Stomach (tissue), 9 donors: Measurements from ENCODE around the gene SIRT7. TPM values are rescaled to one million over a fixed set of nuclear protein-coding genes. Genes with fewer than 3 reads are reported as not detected.
"Not testable (repeated sequence)": the region's sequence is repeated elsewhere in the genome, so short reads cannot be mapped to it uniquely, and the experiment has no call there.

Source experiments
- DNase-seq, 2 donors: peaks; one replicate each; pipeline versions ENCODE4 v3.0.0 to v3.0.0-alpha.2; 2013 to 2019
- H3K27ac ChIP-seq, 5 donors: fragments of 200-600 bp in 4 of 5; sonication (generic) in 4 of 5; one replicate each; pipeline ENCODE4 v1.5.1; 2013 to 2019; ENCODE audit warnings: mild to moderate bottlenecking in 1 of 5, moderate library complexity in 1 of 5
- H3K27me3 ChIP-seq, 3 donors: fragments of 200-600 bp; sonication (generic); one replicate each; pipeline ENCODE4 v1.5.1; 2017 to 2019; ENCODE audit warnings: mixed run types in 1 of 3
- H3K36me3 ChIP-seq, 4 donors: fragments of 200-600 bp; sonication (generic); 1 replicate in 3 of 4; 2 replicates in 1 of 4; pipeline ENCODE4 v1.5.1; 2016 to 2019
- H3K4me1 ChIP-seq, 4 donors: fragments of 200-600 bp; sonication (generic); one replicate each; pipeline ENCODE4 v1.5.1; 2016 to 2019
- H3K4me3 ChIP-seq, 4 donors: fragments of 200-600 bp; sonication (generic) in 3 of 4; one replicate each; pipeline ENCODE4 v1.5.1; 2016 to 2019; ENCODE audit warnings: mild to moderate bottlenecking in 1 of 4
- H3K9me3 ChIP-seq, 4 donors: fragments of 200-600 bp; sonication (generic); one replicate each; pipeline ENCODE4 v1.5.1; 2016 to 2019
- EP300 ChIP-seq: sonication (generic); formaldehyde crosslinking; IDR thresholded peaks from one replicate; pipeline ENCODE4 v1.6.1; 2017; ENCODE audit warnings: antibody characterized with exemption
- POLR2A ChIP-seq, 4 donors: fragments of 450-650 bp; IDR thresholded peaks; one replicate each; pipeline ENCODE4 v1.6.1; 2016; ENCODE audit warnings: antibody characterized with exemption in 4 of 4, control low read depth in 2 of 4, mild to moderate bottlenecking in 1 of 4, moderate library complexity in 1 of 4
- POLR2AphosphoS5 ChIP-seq, 3 donors: sonication (generic); formaldehyde crosslinking; IDR thresholded peaks; one replicate each; pipeline ENCODE4 v1.6.1; 2016; ENCODE audit warnings: antibody characterized with exemption in 3 of 3
- WGBS, 5 donors: extraction: QIAGEN DNeasy Blood & Tissue Kit in 3 of 5; methylation state at CpG; one replicate each; pipeline versions ENCODE4 v1.1.5 to v1.1.7; 2013 to 2018; 5-methylcytosine and 5-hydroxymethylcytosine counted together
- intact Hi-C: fragments of 100-400 bp; cut with DNase I; formaldehyde crosslinking; loops from one replicate; pipeline ENCODE4 v1.15.1; 2023; ENCODE audit warnings: low total_unique reads
- polyA plus RNA-seq, 3 donors: library from polyadenylated mRNA; stranded (reverse); fragments of 200-250 nt; gene quantifications; one replicate each; pipeline ENCODE4 v1.2.3, GENCODE V29; 2013
- total RNA-seq, 5 donors: library from RNA; depleted of rRNA; stranded (reverse); fragments of >200 nt; gene quantifications; one replicate each; pipeline versions ENCODE4 v1.1.0 to v1.2.3, GENCODE V29; 2014 to 2016
- TF ChIP-seq, protein P1 (sequence below), 7 experiments: fragments of 450-650 bp in 4 of 7; fragments of 200-600 bp in 3 of 7; sonication (generic) in 3 of 7; IDR thresholded peaks; one replicate each; pipeline ENCODE4 v1.5.1; 2016 to 2019; ENCODE audit warnings: antibody characterized with exemption in 7 of 7, control low read depth in 2 of 7, mild to moderate bottlenecking in 1 of 7
- donor health status: healthy with polysubstance abuse.
- donor health status: Bipolar disorder and iron deficiency.
- donor health status: healthy.

Gene SIRT7
- total and polyA plus RNA-seq, 8 donors = 18.2 to 128 (median 45.5) TPM

DNA sequence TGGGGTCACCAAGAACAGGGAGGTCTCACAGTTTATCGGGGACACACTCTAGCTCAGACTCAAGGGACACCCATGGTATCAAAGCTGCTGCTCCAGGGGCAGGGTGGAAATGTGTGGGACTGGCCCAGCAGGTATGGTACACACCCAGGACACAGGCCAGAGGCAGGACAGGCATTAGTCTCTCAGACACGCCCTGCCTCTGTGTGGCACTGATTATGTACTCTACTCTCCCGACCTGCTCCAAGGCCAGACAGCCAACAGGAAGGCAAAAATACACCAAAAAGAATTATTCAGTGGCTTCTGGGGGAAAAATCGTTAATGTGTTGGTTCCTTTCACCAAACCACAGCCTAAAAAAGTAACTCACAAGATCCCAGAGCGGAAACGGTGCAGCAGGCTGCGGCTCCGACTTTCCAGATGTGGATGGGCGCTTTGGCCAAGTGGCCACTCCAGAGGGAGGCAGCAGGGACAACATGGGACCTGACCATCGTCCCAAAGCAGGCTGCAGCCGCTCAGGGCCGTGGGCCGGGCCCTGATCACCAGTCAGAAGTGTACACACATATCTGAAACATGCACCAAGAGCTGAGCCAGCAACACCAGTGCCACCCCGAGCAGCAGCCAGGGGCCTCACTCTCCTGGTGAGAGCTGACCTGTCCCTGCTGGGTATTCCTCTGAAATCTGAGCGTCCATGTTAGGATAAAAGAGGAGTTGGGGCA is 1.0 kb upstream of the SIRT7 start:
- Histone ChIP-seq H3K9me3 (no peaks in the 10 kb centered on the region), H3K27ac (peak overlapping the region; percentile 83 to 98 (median 88)), H3K36me3 (peaks cover 40 to 61% (median 51%) of the 10 kb centered on the region in 4 donors), H3K4me3 (peak overlapping the region in 1 of 4 donors; percentile 82), H3K4me1 (peaks cover 50 to 86% (median 77%) of the 10 kb centered on the region in 4 donors), H3K27me3 (no peaks in the 10 kb centered on the region)
- WGBS, 5 donors = 33 to 52% (median 49%) methylated on average over 9 to 15 of the region's 15 CpGs
- intact Hi-C loops = no loop called here
- DNase-seq = peak; percentile 79 to 84
- TF ChIP-seq POLR2AphosphoS5 (IDR thresholded peaks at IDR 0.05) (peak in 2 of 3 donors; percentile 37 to 40), POLR2A (IDR thresholded peaks at IDR 0.05) (no peak)

DNA sequence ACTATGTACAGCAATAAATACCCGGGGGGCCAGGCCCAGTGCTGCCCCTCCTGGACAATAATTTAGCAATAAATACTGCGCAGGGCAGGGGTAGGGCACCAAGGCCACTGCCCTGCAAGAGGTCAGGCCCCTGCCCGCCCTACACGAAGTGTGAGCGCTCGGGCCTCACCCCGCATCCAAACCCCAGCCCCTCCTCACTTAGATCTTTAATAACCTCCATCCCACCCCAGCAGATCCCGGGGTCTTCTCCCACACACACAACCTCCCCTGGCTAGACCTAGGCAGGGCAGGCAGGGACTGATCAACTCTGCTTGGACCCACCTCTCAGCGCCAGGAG is 325 bp upstream of the SIRT7 start:
- DNase-seq, H3K27me3 ChIP-seq, intact Hi-C loops, H3K9me3 ChIP-seq: not testable (repeated sequence)
- H3K4me3 ChIP-seq = peak overlapping the region; percentile 79 to 90 (median 84)
- peak overlapping the region; percentile 83 to 98 (median 88) for H3K27ac ChIP-seq
- peaks cover 43 to 82% (median 70%) of the 10 kb centered on the region in 4 donors for H3K4me1 ChIP-seq
- WGBS, 5 donors = 17 to 39% (median 26%) methylated on average over 9 of the region's 9 CpGs
- H3K36me3 ChIP-seq = peaks cover 47 to 68% (median 58%) of the 10 kb centered on the region in 4 donors

DNA sequence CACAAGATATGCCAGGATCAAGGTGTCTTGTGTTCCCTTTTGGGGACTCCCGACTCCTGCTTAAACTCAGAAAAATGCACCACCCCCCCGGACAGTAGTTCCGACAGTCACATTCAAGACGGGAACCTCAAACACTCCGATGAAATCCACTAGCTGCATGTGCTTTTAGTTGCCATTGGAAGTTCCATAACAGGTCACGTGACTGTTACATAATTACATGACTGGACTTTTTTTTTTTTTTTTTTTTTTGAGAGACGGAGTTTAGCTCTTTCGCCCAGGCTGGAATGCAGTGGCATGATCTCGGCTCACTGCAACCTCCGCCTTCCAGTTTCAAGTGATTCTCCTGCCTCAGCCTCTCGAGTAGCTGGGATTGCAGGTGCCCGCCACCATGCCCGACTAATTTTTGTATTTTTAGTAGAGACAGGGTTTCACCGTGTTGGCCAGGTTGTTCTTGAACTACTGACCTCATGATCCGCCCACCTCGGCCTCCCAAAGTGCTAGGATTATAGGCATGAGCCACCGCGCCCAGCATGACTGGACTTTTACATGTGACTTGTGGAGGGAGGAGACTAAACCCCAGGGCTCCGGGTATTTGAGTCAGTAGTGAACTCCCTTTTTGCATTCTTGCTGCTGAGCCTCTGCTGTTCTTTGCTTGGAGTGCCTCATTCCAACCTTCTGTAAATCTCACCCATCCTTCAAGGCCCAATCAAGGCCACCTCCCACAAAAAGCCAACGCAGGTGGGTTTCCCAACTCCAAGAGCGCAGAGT is 1.6 kb downstream of the SIRT7 start:
- peak overlapping the region in 4 of 5 donors; percentile 12 to 98 (median 86) for H3K27ac ChIP-seq
- H3K36me3 ChIP-seq = peaks cover 51 to 70% (median 61%) of the 10 kb centered on the region in 4 donors
- intact Hi-C loops = no loop called here
- H3K4me3 ChIP-seq = peak overlapping the region; percentile 79 to 90 (median 84)
- H3K27me3 ChIP-seq = no peaks in the 10 kb centered on the region
- TF ChIP-seq POLR2AphosphoS5 (IDR thresholded peaks at IDR 0.05) = peak in 2 of 3 donors; percentile 9 to 51
- TF ChIP-seq, protein P1, sequence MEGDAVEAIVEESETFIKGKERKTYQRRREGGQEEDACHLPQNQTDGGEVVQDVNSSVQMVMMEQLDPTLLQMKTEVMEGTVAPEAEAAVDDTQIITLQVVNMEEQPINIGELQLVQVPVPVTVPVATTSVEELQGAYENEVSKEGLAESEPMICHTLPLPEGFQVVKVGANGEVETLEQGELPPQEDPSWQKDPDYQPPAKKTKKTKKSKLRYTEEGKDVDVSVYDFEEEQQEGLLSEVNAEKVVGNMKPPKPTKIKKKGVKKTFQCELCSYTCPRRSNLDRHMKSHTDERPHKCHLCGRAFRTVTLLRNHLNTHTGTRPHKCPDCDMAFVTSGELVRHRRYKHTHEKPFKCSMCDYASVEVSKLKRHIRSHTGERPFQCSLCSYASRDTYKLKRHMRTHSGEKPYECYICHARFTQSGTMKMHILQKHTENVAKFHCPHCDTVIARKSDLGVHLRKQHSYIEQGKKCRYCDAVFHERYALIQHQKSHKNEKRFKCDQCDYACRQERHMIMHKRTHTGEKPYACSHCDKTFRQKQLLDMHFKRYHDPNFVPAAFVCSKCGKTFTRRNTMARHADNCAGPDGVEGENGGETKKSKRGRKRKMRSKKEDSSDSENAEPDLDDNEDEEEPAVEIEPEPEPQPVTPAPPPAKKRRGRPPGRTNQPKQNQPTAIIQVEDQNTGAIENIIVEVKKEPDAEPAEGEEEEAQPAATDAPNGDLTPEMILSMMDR (IDR thresholded peaks at IDR 0.05) = no peak
- H3K9me3 ChIP-seq = no peaks in the 10 kb centered on the region
- peak; percentile 61 to 65 for DNase-seq
- 62 to 75% (median 71%) methylated on average over 21 of the region's 21 CpGs for WGBS, 5 donors
- H3K4me1 ChIP-seq = peaks cover 32 to 76% (median 64%) of the 10 kb centered on the region in 4 donors

DNA sequence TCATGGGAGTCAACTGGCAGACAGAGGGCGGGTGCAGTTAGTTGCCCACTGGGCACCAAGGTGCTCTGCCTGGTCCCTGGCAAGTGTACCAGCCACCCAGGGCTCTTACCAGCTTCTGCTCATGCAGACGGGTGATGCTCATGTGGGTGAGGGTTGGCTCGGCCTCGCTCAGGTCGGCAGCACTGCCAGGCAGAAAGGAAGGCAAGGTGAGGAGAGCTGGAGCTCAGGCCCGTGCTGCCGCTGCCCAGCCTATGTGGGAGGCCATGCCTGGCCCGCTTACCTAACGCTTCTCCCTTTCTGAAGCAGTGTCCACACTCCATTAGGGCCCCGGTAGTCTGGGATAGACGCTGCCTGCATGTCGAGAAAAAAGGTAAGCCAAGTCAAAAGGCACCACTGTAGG is 2.6 kb downstream of the SIRT7 start:
- Histone ChIP-seq H3K27me3 (no peaks in the 10 kb centered on the region), H3K4me1 (peaks cover 36 to 71% (median 60%) of the 10 kb centered on the region in 4 donors), H3K9me3 (no peaks in the 10 kb centered on the region), H3K4me3 (no peak overlapping the region), H3K36me3 (peaks cover 47 to 60% (median 51%) of the 10 kb centered on the region in 4 donors), H3K27ac (no peak overlapping the region)
- intact Hi-C loops = no loop called here
- 83 to 93% (median 86%) methylated on average over 12 of the region's 12 CpGs for whole genome bisulfite sequencing, 5 donors
- DNase-seq = no peak
- TF ChIP-seq, protein P1 (IDR thresholded peaks at IDR 0.05) = no peak
- no peak for TF ChIP-seq POLR2A (IDR thresholded peaks at IDR 0.05)

DNA sequence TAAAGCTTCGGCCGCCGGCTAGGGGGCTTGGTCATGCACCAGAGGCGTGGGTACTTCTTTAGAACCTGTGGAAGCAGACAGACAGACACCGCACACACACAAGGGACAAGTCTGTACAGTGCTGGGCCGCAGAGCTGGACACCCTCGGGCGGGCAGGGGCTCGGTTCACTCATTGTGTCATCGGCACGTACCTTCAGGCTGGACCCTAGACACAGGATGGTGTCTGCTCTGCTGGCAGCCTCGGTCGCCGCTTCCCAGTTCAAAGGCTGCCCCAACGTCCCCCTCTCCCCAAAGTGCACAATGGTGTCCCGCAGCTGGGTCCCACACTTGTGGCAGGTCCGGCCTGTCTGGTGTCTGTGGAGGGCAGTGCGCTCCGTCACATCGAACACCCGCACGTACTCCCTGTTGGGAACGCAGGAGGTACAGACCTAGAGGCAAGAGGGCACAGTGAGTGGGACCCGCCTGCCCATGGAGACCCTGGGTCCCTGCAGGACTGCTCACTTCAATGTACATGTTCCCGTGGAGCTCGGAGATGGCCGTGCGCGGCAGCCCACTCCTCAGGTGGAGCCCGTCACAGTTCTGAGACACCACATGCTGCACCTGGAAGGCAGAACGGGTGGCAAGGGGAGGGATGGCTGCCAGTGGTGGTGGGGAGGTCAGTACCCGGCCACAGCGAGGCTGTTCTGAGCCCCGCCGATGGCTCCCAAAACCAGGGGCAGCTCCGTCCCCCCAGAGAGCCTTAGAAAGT is 3.7 kb downstream of the SIRT7 start:
- Histone ChIP-seq H3K4me1 (peaks cover 35 to 71% (median 59%) of the 10 kb centered on the region in 4 donors), H3K27me3 (no peaks in the 10 kb centered on the region), H3K36me3 (peaks cover 37 to 51% (median 44%) of the 10 kb centered on the region in 4 donors), H3K9me3 (no peaks in the 10 kb centered on the region), H3K4me3 (no peak overlapping the region), H3K27ac (peak overlapping the region in 1 of 5 donors; percentile 78)
- no peak for TF ChIP-seq POLR2A (IDR thresholded peaks at IDR 0.05)
- TF ChIP-seq POLR2AphosphoS5 (IDR thresholded peaks at IDR 0.05) = no peak
- no peak for TF ChIP-seq EP300
- TF ChIP-seq, protein P1 (IDR thresholded peaks at IDR 0.05) = no peak
- DNase-seq = no peak
- intact Hi-C loops = no loop called here
- WGBS, 5 donors = 94 to 98% (median 96%) methylated on average over 26 to 36 of the region's 36 CpGs
